GM21526 (cell line): Measurements from ENCODE around the gene GSDME.
A peak's percentile ranks its signal among the peaks of the same experiment; 100 is the strongest.

ENCODE experiments used
- ATAC-seq: cut with Tn5 transposase; IDR thresholded peaks from one replicate; pipeline ENCODE4 v1.9.1; 2021; ENCODE audit warnings: moderate library complexity; ENCODE audit not compliant: unreplicated experiment, low FRiP score

The GSDME gene

GRCh38 chr7:24777806-24778205 is 20.5 kb upstream of the GSDME start:
- no peak for ATAC-seq

DNA sequence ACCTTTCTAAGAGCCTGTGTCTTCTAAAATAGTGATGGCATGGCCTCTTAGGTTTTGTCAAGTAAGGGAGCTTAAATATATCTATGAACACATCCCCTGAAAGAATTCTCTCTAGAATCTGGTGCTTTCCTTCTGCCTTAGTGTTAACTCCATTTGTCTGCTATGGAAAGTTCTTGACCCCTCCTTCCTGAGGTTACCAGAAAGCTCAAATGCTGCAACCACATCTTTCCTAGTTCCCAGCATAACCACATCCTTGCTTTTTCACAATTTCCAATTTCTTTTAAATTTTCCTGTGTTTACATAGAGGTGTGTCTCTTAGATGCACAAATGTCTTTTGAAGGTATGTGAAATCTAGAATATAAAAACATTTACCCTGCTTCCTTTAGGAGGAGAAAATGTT is 16.4 kb upstream of the GSDME start:
- ATAC-seq, result no peak

DNA sequence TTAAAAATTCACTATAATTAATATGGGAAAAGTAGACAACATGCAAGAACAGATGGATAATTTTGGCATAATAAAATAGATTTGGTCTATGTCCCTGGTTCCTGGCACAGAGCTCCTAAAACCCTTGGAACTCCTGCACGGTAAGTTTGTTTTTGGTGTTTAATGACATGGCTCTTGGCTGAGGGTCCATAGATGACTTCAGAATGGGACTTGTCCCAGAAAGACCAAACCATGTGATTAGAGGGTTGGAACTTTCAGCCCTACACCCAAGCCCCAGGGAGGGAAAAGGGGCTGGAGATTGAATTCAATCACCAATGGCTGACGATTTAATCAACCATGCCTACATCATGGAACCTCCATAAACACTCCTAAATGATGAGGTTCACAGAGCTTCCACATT is 12.6 kb upstream of the GSDME start:
- ATAC-seq, result no peak

GRCh38 chr7:24769014-24769830 is 12.0 kb upstream of the GSDME start:
- no peak for ATAC-seq

- no peak for ATAC-seq
Measured at GRCh38 chr7:24767878-24768569, 10.8 kb upstream of the GSDME start.

- no peak for ATAC-seq
Measured at GRCh38 chr7:24764972-24765744, 7.9 kb upstream of the GSDME start.

DNA sequence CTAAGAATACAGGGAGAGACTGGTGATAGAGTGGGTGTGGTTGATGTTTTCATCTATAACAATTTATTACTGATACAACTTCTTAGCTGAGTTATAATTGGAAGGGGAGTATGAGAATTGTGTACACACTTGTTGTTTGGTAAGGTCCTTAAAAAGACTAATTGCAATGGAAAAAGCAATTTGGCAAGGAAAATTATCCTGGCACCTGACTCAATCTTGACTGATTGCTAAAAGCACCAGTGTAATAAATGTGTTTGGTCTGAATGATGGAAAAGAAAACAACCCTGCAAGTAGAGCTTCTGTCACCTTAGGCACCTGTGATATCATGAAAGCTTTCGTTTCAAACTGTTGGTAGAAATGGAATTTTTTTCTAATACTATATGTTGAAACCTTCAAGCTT is 6.7 kb upstream of the GSDME start:
- ATAC-seq, result no peak

- no peak for ATAC-seq
Measured at GRCh38 chr7:24763303-24763901, 6.1 kb upstream of the GSDME start.

GRCh38 chr7:24762771-24763170 is 5.5 kb upstream of the GSDME start:
- no peak for ATAC-seq

DNA sequence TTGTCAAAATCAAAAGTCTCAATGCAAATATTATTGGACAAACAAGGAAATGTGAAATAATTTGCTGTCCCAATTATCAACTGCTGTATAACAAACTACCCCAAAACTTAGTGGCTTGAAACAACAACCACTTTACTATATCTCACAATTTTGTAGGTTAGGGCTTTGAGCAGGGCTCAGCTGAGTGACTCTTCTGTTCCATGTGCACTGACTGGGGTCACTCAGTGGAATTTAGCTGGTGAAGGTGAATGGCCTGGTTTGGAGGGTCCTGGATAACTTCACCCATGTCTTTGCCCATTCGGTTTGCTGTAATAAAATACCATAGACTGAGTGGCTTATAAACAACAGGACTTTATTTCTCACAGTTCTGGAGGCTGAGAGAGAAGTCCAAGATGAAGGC is 3.7 kb upstream of the GSDME start:
- no peak for ATAC-seq

GRCh38 chr7:24756545-24757352 is 515 bp downstream of the GSDME start:
- no peak for ATAC-seq

DNA sequence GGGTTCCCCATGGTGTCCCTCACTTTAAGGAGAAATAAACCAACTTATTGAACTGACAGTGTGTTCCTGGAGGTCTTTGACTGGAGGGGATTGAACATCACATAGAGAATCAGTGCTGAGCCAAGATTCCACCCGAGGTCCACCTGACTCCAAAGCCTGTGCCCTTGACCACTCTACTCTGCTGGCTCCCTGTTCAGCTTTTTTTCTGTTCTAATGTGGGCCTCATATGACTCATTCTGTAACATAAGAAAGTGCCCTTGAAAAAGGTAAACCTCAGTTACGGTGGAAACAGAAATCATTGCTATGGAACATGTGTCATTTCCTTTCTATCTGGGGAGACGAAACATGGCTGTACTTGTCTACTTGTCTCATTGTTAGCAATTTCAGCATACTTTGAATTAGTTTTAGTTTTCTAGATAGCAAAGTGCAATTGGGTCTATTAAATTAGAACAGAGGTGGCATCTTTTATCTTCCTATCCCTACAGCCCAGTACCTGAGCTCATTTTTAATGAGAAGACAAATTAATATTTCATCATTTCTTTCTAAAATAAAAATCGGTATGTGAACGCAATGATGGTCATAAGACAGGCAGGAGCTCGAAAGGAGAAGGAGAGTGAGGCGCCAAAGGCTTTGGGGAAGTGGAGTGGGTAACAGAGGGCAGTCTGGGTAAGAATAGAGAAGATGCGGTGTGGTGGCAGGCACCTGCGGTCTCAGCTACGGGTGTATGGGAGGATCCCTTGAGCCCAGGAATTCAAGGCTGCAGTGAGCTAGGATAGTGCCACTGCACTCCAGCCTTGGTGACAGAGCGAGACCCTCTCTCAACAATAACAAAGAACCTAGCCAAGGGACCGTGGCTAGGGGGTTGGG is 1.5 kb downstream of the GSDME start:
- peak; percentile 52 for ATAC-seq

- ATAC-seq, result no peak
Measured at GRCh38 chr7:24754906-24755506, 2.3 kb downstream of the GSDME start.

DNA sequence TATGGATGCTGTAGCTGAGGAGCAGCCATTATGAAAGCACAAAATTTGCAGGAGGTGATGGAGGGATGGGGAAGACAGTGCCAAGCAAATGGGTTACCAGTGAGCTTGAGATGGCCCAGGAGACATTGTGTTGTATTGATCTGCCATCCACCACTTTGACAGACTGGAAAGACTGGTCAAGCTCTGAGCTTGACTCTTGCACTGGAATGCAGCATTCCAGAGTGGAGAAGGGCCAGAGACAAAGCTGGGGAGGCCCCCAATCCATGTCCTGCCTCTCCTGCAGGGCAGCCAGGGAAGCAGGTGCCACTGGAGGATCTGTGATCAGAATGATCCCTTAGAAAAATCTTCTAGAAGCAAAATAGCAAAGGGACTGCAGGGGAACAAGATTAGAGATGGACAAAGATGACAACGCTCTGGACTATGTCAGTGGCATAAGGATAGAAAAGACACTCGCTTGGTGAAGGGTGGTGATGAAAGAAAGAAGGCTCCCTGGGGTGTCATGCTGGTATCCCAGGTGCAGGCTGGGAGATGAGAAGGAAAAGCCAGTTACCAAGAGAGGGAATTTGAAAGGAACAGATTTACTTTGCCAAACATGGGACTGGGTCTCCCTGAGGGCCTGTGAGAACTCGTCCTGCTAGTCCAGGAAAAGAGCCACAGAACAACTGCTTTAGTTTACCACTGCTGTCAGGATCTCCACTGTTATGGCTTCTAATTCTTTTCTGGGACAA is 5.0 kb downstream of the GSDME start:
- no peak for ATAC-seq

GRCh38 chr7:24751484-24751883 is 5.8 kb downstream of the GSDME start:
- ATAC-seq, result no peak

DNA sequence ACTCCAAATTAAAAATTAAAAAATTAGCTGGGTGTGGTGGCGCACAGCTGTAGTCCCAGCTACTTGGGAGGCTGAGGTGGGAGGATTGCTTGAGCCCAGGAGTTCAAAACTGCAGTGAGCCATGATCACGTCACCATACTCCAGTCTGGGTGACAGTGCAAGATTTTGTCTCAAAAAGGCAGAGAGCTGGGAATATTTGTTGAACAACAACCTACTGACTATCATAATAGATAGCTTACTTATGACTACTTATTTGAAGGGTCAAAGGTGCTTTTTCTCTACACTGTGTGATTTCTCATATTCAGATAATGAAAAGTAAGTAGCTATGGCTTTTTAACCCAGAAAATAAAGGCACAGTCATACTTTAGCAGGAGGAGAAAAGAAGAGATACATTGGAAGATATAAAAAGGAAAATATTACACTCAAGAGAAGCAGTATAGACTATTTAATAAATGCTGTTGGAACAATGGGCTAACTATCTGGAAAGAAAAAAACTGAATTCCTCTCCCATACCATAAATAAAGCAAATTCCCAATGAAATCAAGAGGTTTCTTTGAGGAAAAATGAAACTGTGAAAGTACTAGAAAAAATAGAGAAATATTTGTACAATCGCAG is 6.7 kb downstream of the GSDME start:
- no peak for ATAC-seq

GRCh38 chr7:24748521-24748920 is 8.7 kb downstream of the GSDME start:
- ATAC-seq, result no peak

- ATAC-seq, result no peak
Measured at GRCh38 chr7:24745355-24745754, 11.9 kb downstream of the GSDME start.
